Left lung (tissue), 10 donors: ENCODE data around the gene PLIN3. TPM values are rescaled to one million over a fixed set of nuclear protein-coding genes. Genes with fewer than 3 reads are reported as not detected.

Experiments used
- ATAC-seq: fragments of 200-7000 bp; cut with Tn5 transposase; one replicate; pipeline ENCODE4 v1.9.1; 2020; ENCODE audit warnings: moderate library complexity
- DNase-seq, 4 donors: peaks; one replicate each; pipeline ENCODE4 v3.0.0-alpha.2; 2013 to 2020
- H3K27ac ChIP-seq, 2 donors: fragments of 200-600 bp; sonication (generic) in 1 of 2; one replicate each; pipeline versions ENCODE4 v1.5.0 to v1.8.0; 2020 to 2021
- H3K27me3 ChIP-seq, 2 donors: fragments of 200-600 bp; sonication (generic) in 1 of 2; one replicate each; pipeline versions ENCODE4 v1.5.0 to v1.8.0; 2020 to 2021
- H3K36me3 ChIP-seq, 2 donors: fragments of 200-600 bp; sonication (generic) in 1 of 2; one replicate each; pipeline versions ENCODE4 v1.5.0 to v1.8.0; 2020 to 2021
- H3K4me1 ChIP-seq, 2 donors: fragments of 200-600 bp; one replicate each; pipeline ENCODE4 v1.8.0; 2021
- H3K4me3 ChIP-seq, 2 donors: fragments of 200-600 bp; sonication (generic) in 1 of 2; one replicate each; pipeline versions ENCODE4 v1.5.0 to v1.8.0; 2020 to 2021; ENCODE audit warnings: mild to moderate bottlenecking in 1 of 2
- H3K9me3 ChIP-seq, 2 donors: fragments of 200-600 bp; sonication (generic) in 1 of 2; one replicate each; pipeline versions ENCODE4 v1.5.0 to v1.8.0; 2020 to 2021
- intact Hi-C, 2 donors: fragments of 100-400 bp; cut with DNase I; formaldehyde crosslinking; loops; one replicate each; pipeline versions ENCODE4 v1.11.2 to v1.14.2; 2022
- polyA plus RNA-seq, 6 donors: library from polyadenylated mRNA; unstranded; fragments of 120-200 nt; gene quantifications; one replicate each; pipeline ENCODE4 v1.2.1, GENCODE V29; 2013; ENCODE audit not compliant: insufficient read length in 6 of 6
- total RNA-seq, 2 donors: library from RNA; stranded (reverse); fragmentation: NEBNext Ultra II Directional; extraction: Animal tissue kit (Norgen Biotek cat#: 25700); gene quantifications; one replicate each; pipeline ENCODE4 v1.2.1, GENCODE V29; 2021
- TF ChIP-seq, protein P1 (sequence below), 2 donors: fragments of 200-600 bp; sonication (generic) in 1 of 2; IDR thresholded peaks; one replicate each; pipeline versions ENCODE4 v1.5.0 to v1.8.0; 2021; ENCODE audit warnings: antibody characterized with exemption in 2 of 2
- donor health status: DM: no; HTN: yes; CAD: no.
- donor health status: DM: no; HTN: no; CAD: no.

Gene PLIN3
- total and polyA plus RNA-seq, 8 donors, result 37.9 to 71.7 (median 47.7) TPM

DNA sequence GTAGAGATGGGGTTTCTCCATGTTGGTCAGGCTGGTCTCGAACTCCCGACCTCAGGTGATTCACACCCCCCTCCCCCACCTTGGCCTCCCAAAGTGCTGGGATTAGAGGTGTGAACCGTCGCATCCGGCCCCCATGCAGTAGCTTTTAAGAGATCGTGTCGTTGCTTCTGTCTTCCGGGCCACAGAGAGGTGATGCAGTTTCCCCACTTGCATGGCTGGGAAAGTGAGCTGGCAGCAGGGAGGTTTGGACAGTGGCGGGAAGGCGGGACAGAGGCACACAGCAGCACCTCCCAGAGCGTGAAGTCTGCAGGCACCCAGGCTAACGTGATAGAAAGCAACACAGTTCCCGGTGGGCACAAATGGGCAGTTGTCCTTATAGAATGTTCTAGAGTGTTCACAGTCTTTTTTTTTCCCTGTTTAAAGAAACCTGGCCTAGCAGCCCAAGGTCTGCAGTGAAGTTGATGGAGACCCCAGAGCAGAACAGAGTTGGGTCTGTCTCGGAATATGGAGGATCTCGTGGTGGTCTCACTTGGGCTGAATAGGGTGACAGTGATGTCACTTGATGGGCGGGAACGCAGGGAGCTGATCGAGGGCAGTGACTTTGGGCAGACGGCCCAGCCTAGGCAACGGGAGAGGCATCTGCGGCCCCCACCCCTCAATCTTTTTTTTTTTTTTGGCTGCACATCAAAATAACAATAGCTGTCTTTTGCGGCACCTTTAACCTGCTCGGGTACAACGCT, 46.7 kb upstream of the PLIN3 start:
- peaks cover 11 to 62% of the 10 kb centered on the region in 2 donors for H3K4me1 ChIP-seq
- H3K36me3 ChIP-seq, result no peaks in the 10 kb centered on the region
- TF ChIP-seq, protein P1, sequence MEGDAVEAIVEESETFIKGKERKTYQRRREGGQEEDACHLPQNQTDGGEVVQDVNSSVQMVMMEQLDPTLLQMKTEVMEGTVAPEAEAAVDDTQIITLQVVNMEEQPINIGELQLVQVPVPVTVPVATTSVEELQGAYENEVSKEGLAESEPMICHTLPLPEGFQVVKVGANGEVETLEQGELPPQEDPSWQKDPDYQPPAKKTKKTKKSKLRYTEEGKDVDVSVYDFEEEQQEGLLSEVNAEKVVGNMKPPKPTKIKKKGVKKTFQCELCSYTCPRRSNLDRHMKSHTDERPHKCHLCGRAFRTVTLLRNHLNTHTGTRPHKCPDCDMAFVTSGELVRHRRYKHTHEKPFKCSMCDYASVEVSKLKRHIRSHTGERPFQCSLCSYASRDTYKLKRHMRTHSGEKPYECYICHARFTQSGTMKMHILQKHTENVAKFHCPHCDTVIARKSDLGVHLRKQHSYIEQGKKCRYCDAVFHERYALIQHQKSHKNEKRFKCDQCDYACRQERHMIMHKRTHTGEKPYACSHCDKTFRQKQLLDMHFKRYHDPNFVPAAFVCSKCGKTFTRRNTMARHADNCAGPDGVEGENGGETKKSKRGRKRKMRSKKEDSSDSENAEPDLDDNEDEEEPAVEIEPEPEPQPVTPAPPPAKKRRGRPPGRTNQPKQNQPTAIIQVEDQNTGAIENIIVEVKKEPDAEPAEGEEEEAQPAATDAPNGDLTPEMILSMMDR (IDR thresholded peaks at IDR 0.05), result no peak
- peak overlapping the region in 1 of 2 donors; percentile 48 for H3K4me3 ChIP-seq
- intact Hi-C loops, result no loop called here
- peaks cover 0 to 6% of the 10 kb centered on the region in 2 donors for H3K27me3 ChIP-seq
- DNase-seq (no peak), ATAC-seq (no peak)
- H3K27ac ChIP-seq, result peak overlapping the region in 1 of 2 donors; percentile 88
- H3K9me3 ChIP-seq, result no peaks in the 10 kb centered on the region

DNA sequence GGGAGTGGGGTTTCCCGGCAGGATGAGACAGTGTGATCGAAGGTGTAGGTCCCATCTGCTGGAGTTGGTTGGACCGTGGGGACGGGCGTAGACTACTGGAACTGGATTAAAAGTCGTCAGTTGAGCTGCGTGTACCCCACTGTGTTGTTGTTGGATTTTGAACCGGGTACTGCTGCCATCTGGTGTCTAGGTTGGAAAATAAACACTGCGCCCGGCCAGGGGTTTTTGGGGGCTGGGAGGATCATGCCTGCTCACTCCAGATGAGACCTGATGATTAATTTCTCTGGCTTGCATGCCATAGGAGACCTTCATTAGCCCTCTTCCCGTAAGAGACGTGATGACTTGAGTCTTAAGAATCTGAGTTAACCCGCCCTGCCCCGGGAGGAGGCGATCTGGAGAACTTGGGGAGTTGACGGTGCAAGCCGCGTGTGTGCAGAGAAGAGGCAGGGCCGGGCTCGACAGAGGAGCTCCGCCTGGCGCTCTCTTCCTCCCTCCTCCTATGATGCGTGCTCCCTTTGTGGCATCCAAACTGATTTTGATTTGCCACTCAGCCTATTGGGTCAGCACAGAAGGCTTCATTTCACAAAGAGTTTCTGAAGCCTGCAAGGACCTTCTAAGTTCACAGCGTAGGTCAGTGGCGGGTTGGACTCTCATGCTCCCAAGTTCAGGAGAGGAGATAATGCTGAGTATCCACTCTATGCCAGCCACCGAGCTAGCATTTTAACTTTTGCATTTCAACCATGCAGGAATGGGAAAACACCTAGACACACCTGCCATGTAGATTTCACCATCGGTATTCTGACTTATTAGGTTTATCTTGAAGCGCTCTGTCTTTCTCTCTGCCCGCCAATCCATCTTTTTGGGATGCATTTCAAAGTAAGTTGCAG, 44.6 kb upstream of the PLIN3 start:
- Histone ChIP-seq H3K9me3 (no peaks in the 10 kb centered on the region), H3K27me3 (peaks cover 0 to 15% of the 10 kb centered on the region in 2 donors), H3K36me3 (no peaks in the 10 kb centered on the region), H3K4me3 (peak overlapping the region in 1 of 2 donors; percentile 63), H3K4me1 (peaks cover 12 to 68% of the 10 kb centered on the region in 2 donors), H3K27ac (peak overlapping the region; percentile 60 to 65)
- intact Hi-C loops, result loop anchor here in 1 of 2 donors (2.0 kb wide), 1 partner anchor 47 kb away; no protein-coding TSS in a partner anchor
- TF ChIP-seq, protein P1 (IDR thresholded peaks at IDR 0.05), result peak; percentile 45 to 55
- DNase-seq (peak; percentile 61 to 85 (median 70)), ATAC-seq (peak; percentile 76)

DNA sequence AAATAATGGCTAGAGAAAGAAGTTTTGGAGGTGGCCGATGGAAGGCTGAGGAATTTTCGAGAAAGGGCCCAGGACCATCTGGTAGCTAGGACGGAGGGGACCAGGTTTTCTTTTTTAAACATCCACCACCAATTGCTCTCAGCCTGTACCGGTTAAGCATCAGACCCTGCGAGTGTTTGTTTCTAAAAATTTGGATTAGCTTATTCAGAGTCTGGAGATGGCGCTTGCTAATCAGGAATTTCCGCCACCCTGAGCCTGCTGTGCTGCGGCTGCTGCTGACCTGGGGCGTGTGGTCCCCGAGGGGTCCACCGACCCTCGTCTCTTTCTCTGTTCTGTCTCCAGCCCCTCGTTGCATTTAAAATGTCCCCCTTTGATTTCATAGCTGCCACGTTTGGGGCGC, 43.8 kb upstream of the PLIN3 start:
- no peaks in the 10 kb centered on the region for H3K36me3 ChIP-seq
- DNase-seq, result no peak
- H3K27ac ChIP-seq, result peak overlapping the region; percentile 60 to 65
- H3K9me3 ChIP-seq, result no peaks in the 10 kb centered on the region
- peaks cover 0 to 15% of the 10 kb centered on the region in 2 donors for H3K27me3 ChIP-seq
- no peak for ATAC-seq
- intact Hi-C loops, result loop anchor here in 1 of 2 donors (2.0 kb wide), 1 partner anchor 47 kb away; no protein-coding TSS in a partner anchor
- TF ChIP-seq, protein P1 (IDR thresholded peaks at IDR 0.05), result no peak
- peak overlapping the region in 1 of 2 donors; percentile 63 for H3K4me3 ChIP-seq
- H3K4me1 ChIP-seq, result peaks cover 12 to 67% of the 10 kb centered on the region in 2 donors

DNA sequence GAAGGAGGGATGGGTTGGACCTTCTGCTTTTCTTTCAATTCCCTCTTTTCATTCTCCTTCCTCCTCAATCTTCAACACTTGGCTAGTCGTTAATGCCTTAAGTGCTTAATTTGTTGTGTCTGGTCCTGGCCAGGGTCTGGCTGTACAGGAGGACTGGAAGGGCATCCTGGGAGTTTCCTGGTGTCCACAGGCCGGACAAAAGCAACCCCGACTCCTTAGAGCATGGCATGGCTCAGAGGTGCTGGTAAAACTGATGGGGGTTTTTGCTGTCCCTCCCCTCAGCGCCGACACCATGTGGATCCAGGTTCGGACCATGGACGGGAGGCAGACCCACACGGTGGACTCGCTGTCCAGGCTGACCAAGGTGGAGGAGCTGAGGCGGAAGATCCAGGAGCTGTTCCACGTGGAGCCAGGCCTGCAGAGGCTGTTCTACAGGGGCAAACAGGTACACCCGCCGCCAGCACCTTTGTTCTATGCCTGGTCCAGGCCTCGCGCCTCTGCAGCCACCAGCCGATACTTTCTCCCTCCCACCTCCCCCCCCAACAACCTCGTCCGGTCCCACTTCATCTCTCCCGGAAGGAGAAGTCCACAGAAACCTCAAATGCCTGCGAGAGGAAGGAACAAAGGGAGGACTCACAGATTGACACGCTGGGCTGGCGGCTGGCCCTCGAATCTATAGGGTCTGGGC, 43.3 kb upstream of the PLIN3 start:
- Histone ChIP-seq H3K4me3 (peak overlapping the region; percentile 50 to 63), H3K27ac (peak overlapping the region; percentile 60 to 65), H3K9me3 (no peaks in the 10 kb centered on the region), H3K27me3 (peaks cover 0 to 15% of the 10 kb centered on the region in 2 donors), H3K4me1 (peaks cover 12 to 62% of the 10 kb centered on the region in 2 donors), H3K36me3 (no peaks in the 10 kb centered on the region)
- peak; percentile 2 for ATAC-seq
- intact Hi-C loops, result loop anchor here in 1 of 2 donors (2.0 kb wide), 1 partner anchor 46 kb away; no protein-coding TSS in a partner anchor
- DNase-seq, result peak in 1 of 4 donors; percentile 41
- TF ChIP-seq, protein P1 (IDR thresholded peaks at IDR 0.05), result no peak
